Nephron progenitor cell (in vitro differentiated cells): ENCODE data around the gene KCNQ1.

Experiments
- DNase-seq: peaks from one replicate; pipeline ENCODE4 v3.0.0; 2021
- H3K27ac Mint-ChIP-seq: 2 replicates; pipeline ENCODE4 v1.8.0; 2021; ENCODE audit warnings: mild to moderate bottlenecking, moderate library complexity, mixed read lengths
- H3K27me3 Mint-ChIP-seq: 2 replicates; pipeline ENCODE4 v1.8.0; 2021; ENCODE audit warnings: mild to moderate bottlenecking, low read depth, mixed read lengths; ENCODE audit not compliant: poor library complexity
- H3K36me3 Mint-ChIP-seq: 2 replicates; pipeline ENCODE4 v1.8.0; 2021; ENCODE audit warnings: low read depth, mixed read lengths
- H3K4me1 Mint-ChIP-seq: 2 replicates; pipeline ENCODE4 v1.8.0; 2021; ENCODE audit warnings: mixed read lengths
- H3K4me3 Mint-ChIP-seq: 2 replicates; pipeline ENCODE4 v1.8.0; 2021; ENCODE audit warnings: mild to moderate bottlenecking, moderate library complexity, mixed read lengths
- H3K9me3 Mint-ChIP-seq: 2 replicates; pipeline ENCODE4 v1.8.0; 2021; ENCODE audit warnings: mild to moderate bottlenecking, moderate library complexity, mixed read lengths
- CTCF ChIP-seq: fragments of 200-600 bp; sonication (generic); IDR thresholded peaks from 2 replicates; pipeline ENCODE4 v1.5.0; 2021; ENCODE audit warnings: antibody characterized with exemption

The KCNQ1 gene

GRCh38 chr11:2421996-2422395 is 22.8 kb upstream of the KCNQ1 start:
- TF ChIP-seq CTCF, result no peak
- no peak for DNase-seq
- Mint-ChIP-seq H3K36me3 (no peaks in the 10 kb centered on the region), H3K27ac (no peak overlapping the region), H3K27me3 (no peaks in the 10 kb centered on the region), H3K9me3 (no peaks in the 10 kb centered on the region), H3K4me3 (no peak overlapping the region), H3K4me1 (peaks cover 11% of the 10 kb centered on the region)

GRCh38 chr11:2422461-2423156 is 22.2 kb upstream of the KCNQ1 start:
- Mint-ChIP-seq H3K36me3 (no peaks in the 10 kb centered on the region), H3K4me3 (no peak overlapping the region), H3K9me3 (no peaks in the 10 kb centered on the region), H3K27me3 (peaks cover 3% of the 10 kb centered on the region), H3K27ac (no peak overlapping the region), H3K4me1 (peaks cover 5% of the 10 kb centered on the region)
- TF ChIP-seq CTCF, result no peak
- DNase-seq, result no peak

- Mint-ChIP-seq H3K27ac (no peak overlapping the region), H3K4me1 (peaks cover 5% of the 10 kb centered on the region), H3K4me3 (no peak overlapping the region), H3K36me3 (no peaks in the 10 kb centered on the region), H3K9me3 (no peaks in the 10 kb centered on the region), H3K27me3 (peaks cover 4% of the 10 kb centered on the region)
- no peak for DNase-seq
- no peak for TF ChIP-seq CTCF
These were observed 21.4 kb upstream of the KCNQ1 start for GRCh38 chr11:2423157-2424025.

- Mint-ChIP-seq H3K27ac (no peak overlapping the region), H3K27me3 (peaks cover 4% of the 10 kb centered on the region), H3K9me3 (no peaks in the 10 kb centered on the region), H3K4me3 (no peak overlapping the region), H3K36me3 (no peaks in the 10 kb centered on the region), H3K4me1 (no peaks in the 10 kb centered on the region)
- DNase-seq, result no peak
- TF ChIP-seq CTCF, result no peak
These were observed 19.9 kb upstream of the KCNQ1 start for GRCh38 chr11:2424811-2425495.

GRCh38 chr11:2425506-2425905 is 19.3 kb upstream of the KCNQ1 start:
- no peaks in the 10 kb centered on the region for H3K9me3 Mint-ChIP-seq
- peaks cover 4% of the 10 kb centered on the region for H3K27me3 Mint-ChIP-seq
- no peaks in the 10 kb centered on the region for H3K4me1 Mint-ChIP-seq
- no peaks in the 10 kb centered on the region for H3K36me3 Mint-ChIP-seq
- TF ChIP-seq CTCF, result no peak
- DNase-seq, result no peak
- no peak overlapping the region for H3K4me3 Mint-ChIP-seq
- no peak overlapping the region for H3K27ac Mint-ChIP-seq
